Measurements from ENCODE around the gene PARD3B. TPM values are rescaled to one million over a fixed set of nuclear protein-coding genes. Genes with fewer than 3 reads are reported as not detected.

PARD3B gene
- total and polyA plus RNA-seq, 2 donors (not counting 1 experiment from before 2014, with no cell fraction given): 7.4 to 20.6 TPM

DNA sequence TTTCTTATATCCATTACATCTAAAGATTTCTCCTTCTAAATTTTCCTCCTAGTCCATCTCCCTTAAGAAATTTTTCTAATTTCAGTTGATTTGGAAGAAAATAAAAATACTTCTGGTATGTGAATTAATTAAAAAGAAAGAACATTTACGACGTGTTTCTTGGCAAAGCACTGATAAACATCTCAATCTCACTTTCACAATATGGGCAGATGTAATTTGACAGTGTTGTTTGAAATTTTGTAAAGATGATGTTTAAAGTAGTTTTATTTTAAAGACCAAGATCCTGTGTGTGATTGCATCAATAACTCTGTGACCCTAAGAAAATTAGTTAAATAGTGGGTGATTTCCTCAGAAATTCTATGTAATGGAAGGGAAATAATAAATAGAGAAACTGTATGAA is 510.0 kb downstream of the PARD3B start:
- H3K9me3 ChIP-seq (ENCODE audit: control insufficient read depth, insufficient read depth, low read depth, low read length): no peaks in the 10 kb centered on the region
- H3K9ac ChIP-seq (ENCODE audit: insufficient read depth, low read length): no peak overlapping the region
- no peak for TF ChIP-seq EZH2 (IDR thresholded peaks at IDR 0.05; ENCODE audit: low read length, missing control alignments)
- TF ChIP-seq, protein P1, sequence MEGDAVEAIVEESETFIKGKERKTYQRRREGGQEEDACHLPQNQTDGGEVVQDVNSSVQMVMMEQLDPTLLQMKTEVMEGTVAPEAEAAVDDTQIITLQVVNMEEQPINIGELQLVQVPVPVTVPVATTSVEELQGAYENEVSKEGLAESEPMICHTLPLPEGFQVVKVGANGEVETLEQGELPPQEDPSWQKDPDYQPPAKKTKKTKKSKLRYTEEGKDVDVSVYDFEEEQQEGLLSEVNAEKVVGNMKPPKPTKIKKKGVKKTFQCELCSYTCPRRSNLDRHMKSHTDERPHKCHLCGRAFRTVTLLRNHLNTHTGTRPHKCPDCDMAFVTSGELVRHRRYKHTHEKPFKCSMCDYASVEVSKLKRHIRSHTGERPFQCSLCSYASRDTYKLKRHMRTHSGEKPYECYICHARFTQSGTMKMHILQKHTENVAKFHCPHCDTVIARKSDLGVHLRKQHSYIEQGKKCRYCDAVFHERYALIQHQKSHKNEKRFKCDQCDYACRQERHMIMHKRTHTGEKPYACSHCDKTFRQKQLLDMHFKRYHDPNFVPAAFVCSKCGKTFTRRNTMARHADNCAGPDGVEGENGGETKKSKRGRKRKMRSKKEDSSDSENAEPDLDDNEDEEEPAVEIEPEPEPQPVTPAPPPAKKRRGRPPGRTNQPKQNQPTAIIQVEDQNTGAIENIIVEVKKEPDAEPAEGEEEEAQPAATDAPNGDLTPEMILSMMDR (conservative IDR thresholded peaks at IDR 0.05 in 1 of 2, IDR thresholded peaks at IDR 0.05 in 1 of 2; ENCODE audit: low read depth in 1 of 2, low read length in 2 of 2): no peak
- H3K27ac ChIP-seq (ENCODE audit: insufficient read depth, low read length): no peak overlapping the region
- H3K4me2 ChIP-seq (ENCODE audit: extremely low read depth, insufficient read depth, low read length): peak overlapping the region; percentile 86
- H3K4me1 ChIP-seq (ENCODE audit: control insufficient read depth, extremely low read depth, insufficient read depth, low read length): no peaks in the 10 kb centered on the region
- H3K79me2 ChIP-seq (ENCODE audit: control insufficient read depth, insufficient read depth, low read length): no peaks in the 10 kb centered on the region
- no peaks in the 10 kb centered on the region for H4K20me1 ChIP-seq (ENCODE audit: control insufficient read depth, extremely low read depth, insufficient read depth, low read length)
- H2AFZ ChIP-seq (ENCODE audit: low read length): no peak overlapping the region
- H3K27me3 ChIP-seq (ENCODE audit: control insufficient read depth, insufficient read depth, low read length): no peaks in the 10 kb centered on the region
- no peaks in the 10 kb centered on the region for H3K36me3 ChIP-seq (ENCODE audit: control insufficient read depth, insufficient read depth, low read length)
- peak in 1 of 2 donors; percentile 48 for DNase-seq (ENCODE audit: low read depth in 2 of 2)
- H3K4me3 ChIP-seq (replicated peaks in 1 of 4; ENCODE audit: control extremely low read depth in 1 of 4, insufficient read depth in 1 of 4, low read depth in 3 of 4, low read length in 4 of 4): peak overlapping the region in 1 of 4 experiments; percentile 41

DNA sequence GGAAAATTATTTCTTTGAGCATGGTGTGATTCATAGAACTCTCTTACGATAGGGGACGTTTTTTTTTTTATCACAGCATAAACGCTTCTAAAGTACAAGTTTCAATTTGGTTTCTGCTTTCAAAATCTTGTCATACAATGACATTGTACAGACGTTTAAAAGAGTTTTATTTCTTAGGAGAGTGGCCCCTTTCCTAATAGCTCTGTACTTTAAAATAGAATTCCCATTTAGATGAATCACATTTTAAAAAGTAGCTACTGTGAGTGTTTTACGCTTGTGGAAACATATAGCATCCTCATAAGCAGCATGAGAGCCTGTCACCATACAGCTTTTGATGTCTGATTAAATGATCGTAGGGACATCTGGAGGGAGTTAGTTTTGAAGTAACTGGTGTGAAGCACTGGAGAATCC is 510.9 kb downstream of the PARD3B start:
- DNase-seq (ENCODE audit: low read depth in 2 of 2): peak in 1 of 2 donors; percentile 23
- H3K9ac ChIP-seq (ENCODE audit: insufficient read depth, low read length): no peak overlapping the region
- no peaks in the 10 kb centered on the region for H4K20me1 ChIP-seq (ENCODE audit: control insufficient read depth, extremely low read depth, insufficient read depth, low read length)
- H3K4me3 ChIP-seq (replicated peaks in 1 of 4; ENCODE audit: control extremely low read depth in 1 of 4, insufficient read depth in 1 of 4, low read depth in 3 of 4, low read length in 4 of 4): peak overlapping the region; percentile 28 to 63 (median 44)
- peak overlapping the region; percentile 46 for H3K27ac ChIP-seq (ENCODE audit: insufficient read depth, low read length)
- H3K4me2 ChIP-seq (ENCODE audit: extremely low read depth, insufficient read depth, low read length): peak overlapping the region; percentile 86
- peak overlapping the region; percentile 13 for H2AFZ ChIP-seq (ENCODE audit: low read length)
- H3K9me3 ChIP-seq (ENCODE audit: control insufficient read depth, insufficient read depth, low read depth, low read length): no peaks in the 10 kb centered on the region
- H3K79me2 ChIP-seq (ENCODE audit: control insufficient read depth, insufficient read depth, low read length): no peaks in the 10 kb centered on the region
- H3K4me1 ChIP-seq (ENCODE audit: control insufficient read depth, extremely low read depth, insufficient read depth, low read length): no peaks in the 10 kb centered on the region
- H3K36me3 ChIP-seq (ENCODE audit: control insufficient read depth, insufficient read depth, low read length): no peaks in the 10 kb centered on the region
- TF ChIP-seq, protein P1 (conservative IDR thresholded peaks at IDR 0.05 in 1 of 2, IDR thresholded peaks at IDR 0.05 in 1 of 2; ENCODE audit: low read depth in 1 of 2, low read length in 2 of 2): no peak
- no peak for TF ChIP-seq EZH2 (IDR thresholded peaks at IDR 0.05; ENCODE audit: low read length, missing control alignments)
- no peaks in the 10 kb centered on the region for H3K27me3 ChIP-seq (ENCODE audit: control insufficient read depth, insufficient read depth, low read length)

DNA sequence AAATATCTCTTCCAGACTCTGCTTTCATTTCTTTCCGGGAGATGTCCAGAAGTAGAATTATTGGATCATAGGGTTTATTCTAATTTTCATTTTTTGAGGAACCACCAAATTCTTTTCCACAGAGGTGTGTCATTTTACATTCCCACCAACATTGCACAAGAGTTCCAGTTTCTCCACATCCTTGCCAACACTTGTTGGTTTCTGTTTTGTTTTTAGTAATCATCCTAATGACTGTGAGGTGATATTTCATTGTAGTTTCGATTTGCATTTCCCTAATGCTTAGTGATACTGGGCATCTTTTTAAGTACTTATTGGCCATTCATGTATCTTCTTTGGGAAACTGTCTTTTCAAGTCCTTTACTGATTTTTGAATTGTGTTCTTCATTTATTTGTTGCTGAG is 513.1 kb downstream of the PARD3B start:
- TF ChIP-seq EZH2 (IDR thresholded peaks at IDR 0.05; ENCODE audit: low read length, missing control alignments): no peak
- TF ChIP-seq, protein P1 (conservative IDR thresholded peaks at IDR 0.05 in 1 of 2, IDR thresholded peaks at IDR 0.05 in 1 of 2; ENCODE audit: low read depth in 1 of 2, low read length in 2 of 2): no peak
- peak in 1 of 2 donors; percentile 9 for DNase-seq (ENCODE audit: low read depth in 2 of 2)
- Histone ChIP-seq H3K4me1 (ENCODE audit: control insufficient read depth, extremely low read depth, insufficient read depth, low read length) (no peaks in the 10 kb centered on the region), H3K9ac (ENCODE audit: insufficient read depth, low read length) (no peak overlapping the region), H3K27ac (ENCODE audit: insufficient read depth, low read length) (no peak overlapping the region), H3K36me3 (ENCODE audit: control insufficient read depth, insufficient read depth, low read length) (no peaks in the 10 kb centered on the region), H3K4me2 (ENCODE audit: extremely low read depth, insufficient read depth, low read length) (no peak overlapping the region), H3K4me3 (replicated peaks in 1 of 4; ENCODE audit: control extremely low read depth in 1 of 4, insufficient read depth in 1 of 4, low read depth in 3 of 4, low read length in 4 of 4) (no peak overlapping the region), H3K27me3 (ENCODE audit: control insufficient read depth, insufficient read depth, low read length) (no peaks in the 10 kb centered on the region), H3K79me2 (ENCODE audit: control insufficient read depth, insufficient read depth, low read length) (no peaks in the 10 kb centered on the region), H3K9me3 (ENCODE audit: control insufficient read depth, insufficient read depth, low read depth, low read length) (no peaks in the 10 kb centered on the region), H2AFZ (ENCODE audit: low read length) (no peak overlapping the region), H4K20me1 (ENCODE audit: control insufficient read depth, extremely low read depth, insufficient read depth, low read length) (no peaks in the 10 kb centered on the region)

All from fibroblast of lung (primary cell).